IMR-90 (cell line): ENCODE data around the gene NEGR1. TPM values are rescaled to one million over a fixed set of nuclear protein-coding genes. Genes with fewer than 3 reads are reported as not detected.

ENCODE experiments used
- ATAC-seq: fragments of 200-7000 bp; cut with Tn5 transposase; 2 replicates; pipeline ENCODE4 v1.9.1; 2020; ENCODE audit warnings: low read depth, mild to moderate bottlenecking, moderate library complexity
- BruUV-seq: library from RNA; stranded (reverse); fragments of 400-500 nt; replicated peaks from 2 replicates; lab custom pipeline; 2021; lab: Mats Ljungman, UMichigan
- CTCF ChIA-PET: fragments of 300-600 bp; formaldehyde crosslinking; extraction: SDS; loops from one replicate; lab custom pipeline; 2021; ENCODE audit warnings: antibody characterized with exemption; lab: Yijun Ruan, JAX
- POLR2A ChIA-PET: fragments of 300-600 bp; sonication (Branson Sonifier 250); formaldehyde crosslinking; loops from one replicate; lab custom pipeline; 2022; ENCODE audit warnings: antibody characterized with exemption; ENCODE audit not compliant: unreplicated experiment; lab: Charles Lee
- DNase-seq: peaks from one replicate; pipeline ENCODE4 v3.0.0; 2013
- H2AFZ ChIP-seq: replicated peaks from 2 replicates; pipeline ENCODE3; 2013; ENCODE audit warnings: low read length, mild to moderate bottlenecking; ENCODE audit not compliant: poor library complexity
- H2AK5ac ChIP-seq: 2 replicates; pipeline ENCODE4 v1.6.1; 2013; ENCODE audit warnings: low read depth, low read length, inconsistent platforms
- H2AK9ac ChIP-seq: replicated peaks from 2 replicates; pipeline ENCODE3; 2013; ENCODE audit warnings: mild to moderate bottlenecking, low read depth, low read length, moderate library complexity; ENCODE audit not compliant: poor library complexity
- H2BK120ac ChIP-seq: 2 replicates; pipeline ENCODE4 v1.6.1; 2013; ENCODE audit warnings: low read depth, low read length, inconsistent platforms
- H2BK15ac ChIP-seq: 3 replicates; pipeline ENCODE4 v1.6.1; 2013; ENCODE audit warnings: low read depth, low read length, inconsistent platforms
- H2BK20ac ChIP-seq: 2 replicates; pipeline ENCODE4 v1.6.1; 2013; ENCODE audit warnings: low read depth, mild to moderate bottlenecking, inconsistent platforms, low read length, moderate library complexity
- H2BK5ac ChIP-seq: 2 replicates; pipeline ENCODE4 v1.6.1; 2013; ENCODE audit warnings: mild to moderate bottlenecking, low read depth, low read length, inconsistent platforms; ENCODE audit not compliant: poor library complexity, severe bottlenecking
- H3K14ac ChIP-seq: replicated peaks from 2 replicates; pipeline ENCODE4 v1.6.1; 2013; ENCODE audit warnings: low read depth, low read length, inconsistent platforms
- H3K18ac ChIP-seq: 2 replicates; pipeline ENCODE4 v1.6.1; 2013; ENCODE audit warnings: low read depth, low read length, control low read depth
- H3K23ac ChIP-seq: 2 replicates; pipeline ENCODE4 v1.6.1; 2013; ENCODE audit warnings: low read depth, low read length, inconsistent platforms
- H3K27ac ChIP-seq: 2 replicates; pipeline ENCODE4 v1.5.1; 2013; ENCODE audit warnings: mild to moderate bottlenecking, control low read depth, low read length; ENCODE audit not compliant: insufficient read depth
- H3K27me3 ChIP-seq: 2 replicates; pipeline ENCODE4 v1.6.1; 2013; ENCODE audit warnings: low read length; ENCODE audit not compliant: control insufficient read depth, insufficient read depth
- H3K36me3 ChIP-seq: 2 replicates; pipeline ENCODE4 v1.6.1; 2013; ENCODE audit warnings: low read length, mixed read lengths; ENCODE audit not compliant: control insufficient read depth, insufficient read depth
- H3K4ac ChIP-seq: 2 replicates; pipeline ENCODE4 v1.6.1; 2013; ENCODE audit warnings: low read depth, low read length, inconsistent platforms
- H3K4me1 ChIP-seq: 2 replicates; pipeline ENCODE4 v1.6.1; 2013; ENCODE audit warnings: low read length, mixed read lengths; ENCODE audit not compliant: control insufficient read depth, insufficient read depth
- H3K4me2 ChIP-seq: 2 replicates; pipeline ENCODE4 v1.6.1; 2013; ENCODE audit warnings: low read depth, mild to moderate bottlenecking, control low read depth, low read length, moderate library complexity
- H3K4me3 ChIP-seq: 2 replicates; pipeline ENCODE4 v1.5.1; 2013; ENCODE audit warnings: low read depth, mild to moderate bottlenecking, control low read depth, low read length, moderate library complexity; ENCODE audit not compliant: insufficient read depth
- H3K56ac ChIP-seq: 2 replicates; pipeline ENCODE4 v1.6.1; 2013; ENCODE audit warnings: low read length, inconsistent platforms; ENCODE audit not compliant: insufficient read depth; ENCODE audit errors: extremely low read depth
- H3K79me1 ChIP-seq, 2 experiments: 2 replicates each; pipeline ENCODE4 v1.6.1; 2013; ENCODE audit warnings: low read length in 2 of 2, inconsistent platforms in 1 of 2, low read depth in 1 of 2
- H3K9ac ChIP-seq: 2 replicates; pipeline ENCODE4 v1.6.1; 2013; ENCODE audit warnings: low read depth, low read length, control low read depth
- H3K9me1 ChIP-seq: 2 replicates; pipeline ENCODE4 v1.6.1; 2013; ENCODE audit warnings: low read length, inconsistent platforms; ENCODE audit not compliant: insufficient read depth
- H3K9me3 ChIP-seq: 2 replicates; pipeline ENCODE4 v1.6.1; 2013; ENCODE audit warnings: low read length; ENCODE audit not compliant: control insufficient read depth, insufficient read depth
- H4K20me1 ChIP-seq: 2 replicates; pipeline ENCODE4 v1.6.1; 2013; ENCODE audit warnings: low read length, inconsistent platforms; ENCODE audit not compliant: insufficient read depth
- H4K5ac ChIP-seq: 2 replicates; pipeline ENCODE4 v1.6.1; 2013; ENCODE audit warnings: mild to moderate bottlenecking, low read depth, low read length, control low read depth
- H4K8ac ChIP-seq, 2 experiments: 2 replicates each; pipeline ENCODE4 v1.6.1; 2013; ENCODE audit warnings: low read depth in 2 of 2, low read length in 2 of 2, control low read depth in 1 of 2, inconsistent platforms in 1 of 2
- H4K91ac ChIP-seq: 2 replicates; pipeline ENCODE4 v1.6.1; 2013; ENCODE audit warnings: low read depth, low read length, inconsistent platforms; ENCODE audit not compliant: insufficient read depth
- CEBPB ChIP-seq: IDR thresholded peaks from 2 replicates; pipeline ENCODE4 v1.6.1; 2012; ENCODE audit warnings: low read depth, low read length, improper control_type of control experiment
- FOS ChIP-seq: fragments of 150-350 bp; IDR thresholded peaks from 2 replicates; pipeline ENCODE4 v1.6.1; 2016; ENCODE audit warnings: low read depth, low read length
- MAZ ChIP-seq: IDR thresholded peaks from 2 replicates; pipeline ENCODE4 v1.6.1; 2012; ENCODE audit warnings: low read depth, mild to moderate bottlenecking, low read length, improper control_type of control experiment, moderate library complexity, borderline replicate concordance
- MXI1 ChIP-seq: IDR thresholded peaks from 2 replicates; pipeline ENCODE4 v1.6.1; 2012; ENCODE audit warnings: low read depth, mild to moderate bottlenecking, low read length, moderate library complexity, borderline replicate concordance
- NFE2L2 ChIP-seq: fragments of 150-350 bp; IDR thresholded peaks from 2 replicates; pipeline ENCODE4 v1.6.1; 2016; ENCODE audit warnings: low read depth, mild to moderate bottlenecking, low read length
- POLR2A ChIP-seq: IDR thresholded peaks from 2 replicates; pipeline ENCODE4 v1.6.1; 2012; ENCODE audit warnings: mild to moderate bottlenecking, low read depth, low read length
- RFX5 ChIP-seq: IDR thresholded peaks from 2 replicates; pipeline ENCODE4 v1.8.0; 2012; ENCODE audit warnings: low read depth, mild to moderate bottlenecking, low read length, moderate library complexity
- SMC3 ChIP-seq: fragments of 150-350 bp; IDR thresholded peaks from 2 replicates; pipeline ENCODE4 v1.6.1; 2016; ENCODE audit warnings: low read depth, mild to moderate bottlenecking, antibody characterized with exemption, low read length, moderate library complexity
- USF2 ChIP-seq: fragments of 150-350 bp; IDR thresholded peaks from 2 replicates; pipeline ENCODE4 v1.6.1; 2017; ENCODE audit warnings: mild to moderate bottlenecking, antibody characterized with exemption, low read length, low read depth
- WGBS, 2 experiments: methylation state at CpG; one replicate each; pipeline versions ENCODE4 v1.1.5 to v1.1.7; 2013; ENCODE audit warnings: missing lambda C conversion rate in 2 of 2; ENCODE audit not compliant: insufficient read length in 1 of 2; ENCODE audit errors: extremely low coverage in 2 of 2; 5-methylcytosine and 5-hydroxymethylcytosine counted together
- dilution Hi-C: fragments of 300-500 bp; cut with HindIII; formaldehyde crosslinking; loops from one replicate; pipeline ENCODE4 v1.14.3; 2018; ENCODE audit warnings: low sequenced_read_pairs; ENCODE audit not compliant: unreplicated experiment
- in situ Hi-C: fragments of 300-500 bp; cut with MboI; formaldehyde crosslinking; loops from 3 replicates; pipeline ENCODE4 v1.14.3; 2019; ENCODE audit warnings: low sequenced_read_pairs, inconsistent platforms, mixed read lengths
- intact Hi-C: fragments of 100-400 bp; cut with micrococcal nuclease; formaldehyde crosslinking; loops from 2 replicates; pipeline ENCODE4 v1.10.0; 2022
- polyA plus RNA-seq, 3 experiments: library from polyadenylated mRNA; depleted of rRNA; stranded (reverse); fragments of >200 nt; gene quantifications; 2 replicates each; pipeline ENCODE4 v1.2.3, GENCODE V29; 2012; ENCODE audit warnings: low replicate concordance in 1 of 3
- total RNA-seq: library from RNA; depleted of rRNA; stranded (reverse); fragments of >200 nt; gene quantifications from 2 replicates; pipeline ENCODE4 v1.2.3, GENCODE V29; 2012

NEGR1 gene
- total and polyA plus RNA-seq, 2 of the 4 experiments (the other 2 are of a cell fraction), result 5.1 to 9.1 TPM

DNA sequence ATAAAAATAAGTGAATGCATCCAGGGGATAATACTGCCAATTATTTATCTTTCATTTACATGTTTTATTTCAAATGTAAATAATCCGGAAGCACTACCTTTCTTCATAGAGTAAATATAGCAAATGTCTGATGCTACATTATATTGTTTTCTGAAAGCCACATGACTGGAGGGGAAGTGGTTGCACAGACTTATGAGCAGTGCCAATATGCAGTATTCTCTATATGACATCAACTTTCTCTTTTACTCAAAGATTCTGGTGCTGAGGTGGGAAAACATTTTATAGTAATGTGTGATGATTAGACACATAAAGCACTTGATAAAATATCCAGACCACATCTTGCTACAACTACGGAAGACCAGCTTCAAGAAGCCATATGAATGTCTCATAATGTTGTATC is 314.7 kb downstream of the NEGR1 start:
- H3K79me1 ChIP-seq, result no peaks in the 10 kb centered on the region
- H3K23ac ChIP-seq, result no peak overlapping the region
- peaks cover 2% of the 10 kb centered on the region; the same call in 1 of the 2 replicates for H3K4me1 ChIP-seq
- no peak overlapping the region for H3K56ac ChIP-seq
- H2AK5ac ChIP-seq, result no peak overlapping the region
- H3K4ac ChIP-seq, result no peak overlapping the region
- H3K9ac ChIP-seq, result no peak overlapping the region
- ChIA-PET CTCF (no interaction called here), POLR2A (no interaction called here)
- H2AK9ac ChIP-seq, result no peak overlapping the region
- no peak overlapping the region for H3K4me2 ChIP-seq
- H2AFZ ChIP-seq, result no peak overlapping the region
- no peak for ATAC-seq
- H4K8ac ChIP-seq, result no peak overlapping the region
- H3K14ac ChIP-seq, result no peak overlapping the region
- no peak overlapping the region for H3K4me3 ChIP-seq
- intact Hi-C loops, result loop anchor here (1.0 kb wide), 1 partner anchor 13 kb away; no protein-coding TSS in a partner anchor
- no peaks in the 10 kb centered on the region for H3K27me3 ChIP-seq
- no peak for TF ChIP-seq MAZ
- TF ChIP-seq FOS, result no peak
- TF ChIP-seq CEBPB, result no peak
- no peak for TF ChIP-seq POLR2A
- no peak for TF ChIP-seq USF2
- no peak for TF ChIP-seq NFE2L2
- TF ChIP-seq SMC3, result no peak
- no peak for TF ChIP-seq MXI1
- no peak for TF ChIP-seq RFX5
- no peak for DNase-seq
- no peak overlapping the region for H3K27ac ChIP-seq
- no peaks in the 10 kb centered on the region for H3K9me1 ChIP-seq
- H3K9me3 ChIP-seq, result no peaks in the 10 kb centered on the region
- no peak overlapping the region for H3K18ac ChIP-seq
- WGBS, 2 experiments, result no CpG with 5 or more reads among the region's 2 CpGs
- no peak overlapping the region for H2BK15ac ChIP-seq
- no peak overlapping the region for H2BK20ac ChIP-seq
- H2BK120ac ChIP-seq, result no peak overlapping the region
- H4K20me1 ChIP-seq, result no peaks in the 10 kb centered on the region
- H4K5ac ChIP-seq, result no peak overlapping the region
- in situ Hi-C loops, result no loop called here
- H2BK5ac ChIP-seq, result no peak overlapping the region
- dilution Hi-C loops, result no loop called here
- H4K91ac ChIP-seq, result no peak overlapping the region
- no TSS peak for BruUV-seq
- no peaks in the 10 kb centered on the region for H3K36me3 ChIP-seq
